Activated CD8-positive, alpha-beta memory T cell treated with anti-CD3 and anti-CD28 coated beads for 48 hours (primary cell): ENCODE measurements around the gene ABI3BP.
"Not testable (repeated sequence)": the region's sequence is repeated elsewhere in the genome, so short reads cannot be mapped to it uniquely, and the experiment has no call there.

ENCODE experiments used
- DNase-seq, 3 experiments: peaks; one replicate each; pipeline ENCODE4 v3.0.0-alpha.2; 2020; ENCODE audit warnings: low read depth in 2 of 3, low spot score in 2 of 3

Gene ABI3BP

DNA sequence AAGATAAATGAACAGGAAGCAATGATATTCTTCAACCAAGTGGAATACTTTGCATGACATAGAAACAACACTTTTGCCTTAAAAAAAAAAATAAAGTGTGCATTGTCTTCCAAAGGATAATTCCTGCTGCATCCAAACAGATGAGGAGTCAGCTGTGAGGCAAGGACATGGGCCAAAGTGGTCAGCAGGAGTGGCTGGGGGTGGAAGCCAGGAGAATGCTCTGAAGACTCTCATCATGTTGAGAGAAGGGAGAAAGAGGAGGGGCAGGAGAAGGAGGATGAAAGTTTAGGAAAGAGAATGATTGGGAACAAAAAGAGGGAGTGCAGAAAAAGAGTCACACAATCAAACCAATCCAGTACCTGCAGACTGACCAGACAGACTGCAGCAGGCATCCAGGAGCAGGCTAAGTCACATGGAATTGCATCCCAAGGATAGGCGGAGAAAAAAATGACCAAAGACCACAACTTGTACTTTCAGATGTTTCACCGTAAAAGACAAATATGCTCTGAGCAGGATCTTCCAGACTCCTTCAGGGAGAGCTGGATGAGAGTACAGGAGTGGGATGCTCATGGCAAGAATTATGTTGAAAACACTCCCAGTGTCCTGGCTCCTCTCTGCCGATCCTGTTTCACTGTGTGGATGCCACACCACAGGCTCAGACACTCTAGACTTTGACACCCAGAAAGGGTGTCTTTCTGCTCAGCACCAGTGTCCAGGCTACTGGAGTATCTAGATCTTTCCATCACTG, 11.9 kb downstream of the ABI3BP start:
- no peak for DNase-seq

GRCh38 chr3:100978011-100978659, 15.1 kb downstream of the ABI3BP start:
- no peak for DNase-seq

GRCh38 chr3:100976611-100977010, 16.6 kb downstream of the ABI3BP start:
- no peak for DNase-seq

DNA sequence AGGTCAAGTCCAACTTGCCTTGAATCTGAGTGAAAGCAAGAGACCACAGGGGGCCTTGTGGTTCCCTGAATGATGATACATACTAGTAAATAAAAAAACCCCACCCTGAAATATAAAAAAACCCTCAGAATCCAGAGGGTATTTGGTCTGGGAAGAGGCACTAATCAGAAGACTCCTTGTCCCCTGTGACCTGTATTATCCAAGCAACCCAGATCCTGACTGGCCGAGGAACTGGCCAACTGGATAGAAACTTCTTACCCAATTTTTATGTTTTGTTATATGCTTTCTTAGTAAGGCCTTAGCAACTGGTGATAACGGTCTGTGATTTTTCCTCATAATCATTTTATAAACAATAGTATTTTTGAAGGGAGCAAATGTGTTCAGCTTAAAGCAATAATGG, 17.5 kb downstream of the ABI3BP start:
- DNase-seq: no peak

GRCh38 chr3:100973594-100973993, 19.6 kb downstream of the ABI3BP start:
- no peak for DNase-seq

- DNase-seq: no peak
Observed at GRCh38 chr3:100972867-100973266, 20.4 kb downstream of the ABI3BP start.

- no peak for DNase-seq
Observed at GRCh38 chr3:100972301-100972844, 20.8 kb downstream of the ABI3BP start.

- no peak for DNase-seq
Observed at GRCh38 chr3:100971798-100972197, 21.4 kb downstream of the ABI3BP start.

GRCh38 chr3:100970477-100970990, 22.7 kb downstream of the ABI3BP start:
- no peak for DNase-seq

GRCh38 chr3:100968932-100969906, 24.0 kb downstream of the ABI3BP start:
- no peak for DNase-seq

GRCh38 chr3:100966807-100967206, 26.4 kb downstream of the ABI3BP start:
- no peak for DNase-seq

- no peak for DNase-seq
Observed at GRCh38 chr3:100966049-100966491, 27.2 kb downstream of the ABI3BP start.

DNA sequence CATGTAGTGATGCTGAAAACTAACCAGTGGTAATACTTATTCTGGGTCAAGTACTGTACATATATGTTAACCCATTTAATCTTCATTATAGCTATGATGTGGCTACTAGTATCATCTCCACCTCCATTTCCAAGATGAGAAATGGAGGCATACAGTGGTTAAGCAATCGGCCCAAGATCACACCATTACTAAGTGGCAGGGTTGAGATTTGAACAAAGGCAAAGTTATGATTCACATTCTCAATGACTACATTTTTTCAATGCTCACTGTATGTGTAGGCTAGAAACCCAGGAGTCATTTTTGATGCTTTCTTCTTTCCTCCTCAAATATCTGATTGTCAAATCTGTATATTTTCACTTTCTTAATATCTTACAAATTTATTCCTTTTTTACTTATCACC, 30.2 kb downstream of the ABI3BP start:
- DNase-seq: no peak

- DNase-seq: no peak
Observed at GRCh38 chr3:100957261-100957986, 35.8 kb downstream of the ABI3BP start.

- DNase-seq: no peak
Observed at GRCh38 chr3:100956276-100956675, 36.9 kb downstream of the ABI3BP start.

DNA sequence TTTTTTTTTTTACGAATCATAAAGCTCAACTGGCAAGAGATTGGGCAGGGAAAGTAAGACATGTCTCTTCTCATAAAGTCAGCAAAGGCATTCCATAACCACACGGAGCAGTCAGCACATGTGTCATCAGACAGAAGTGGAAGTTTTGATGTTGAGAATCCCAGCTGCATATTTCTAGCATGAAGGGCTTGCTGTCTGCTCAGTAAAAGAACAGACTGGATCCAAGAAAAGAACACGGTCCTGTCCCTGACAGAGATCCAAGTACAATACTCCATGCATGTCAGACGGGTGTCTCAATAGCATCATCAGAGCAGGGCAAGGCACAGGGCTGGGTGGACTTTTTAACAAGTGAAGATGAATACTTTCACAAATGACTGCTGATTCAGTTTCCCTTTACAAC, 38.2 kb downstream of the ABI3BP start:
- no peak for DNase-seq

- DNase-seq: no peak
Observed at GRCh38 chr3:100954199-100954935, 38.9 kb downstream of the ABI3BP start.

DNA sequence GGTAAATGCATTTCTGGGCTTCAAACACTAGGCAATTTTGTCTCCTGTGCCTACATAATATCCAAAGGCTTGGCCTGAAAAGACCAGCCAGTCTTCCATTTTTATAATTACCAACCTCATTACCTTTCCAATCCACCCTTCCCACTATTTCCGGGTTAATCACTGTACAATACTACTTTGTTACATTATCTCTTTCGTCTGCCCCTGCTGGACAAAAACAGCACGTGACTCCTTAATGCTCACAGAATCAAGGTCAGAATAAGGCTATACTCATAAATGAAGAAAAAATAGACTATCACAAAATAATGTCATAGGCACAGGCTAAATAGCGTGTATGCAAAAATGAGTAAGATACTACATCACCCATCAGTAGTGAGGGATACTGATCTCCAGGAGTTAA, 40.1 kb downstream of the ABI3BP start:
- DNase-seq: no peak

- no peak for DNase-seq
Observed at GRCh38 chr3:100947119-100947518, 46.1 kb downstream of the ABI3BP start.

GRCh38 chr3:100946096-100946495, 47.1 kb downstream of the ABI3BP start:
- DNase-seq: not testable (repeated sequence)
